H4 (cell line): ENCODE measurements around the gene RDH12. TPM values are rescaled to one million over a fixed set of nuclear protein-coding genes. Genes with fewer than 3 reads are reported as not detected.
"Not testable (repeated sequence)": the region's sequence is repeated elsewhere in the genome, so short reads cannot be mapped to it uniquely, and the experiment has no call there.

ENCODE experiments used
- DNase-seq: peaks from one replicate; pipeline ENCODE4 v3.0.0-alpha.2; 2015; ENCODE audit warnings: low spot score
- total RNA-seq: library from RNA; depleted of rRNA; stranded (reverse); fragments of >200 nt; shearing (Covaris generic); gene quantifications from 2 replicates; pipeline ENCODE4 v1.2.3, GENCODE V29; 2014; rRNA removed

RDH12 gene
- total RNA-seq = 0.35 and 0.79 TPM in 2 replicates

DNA sequence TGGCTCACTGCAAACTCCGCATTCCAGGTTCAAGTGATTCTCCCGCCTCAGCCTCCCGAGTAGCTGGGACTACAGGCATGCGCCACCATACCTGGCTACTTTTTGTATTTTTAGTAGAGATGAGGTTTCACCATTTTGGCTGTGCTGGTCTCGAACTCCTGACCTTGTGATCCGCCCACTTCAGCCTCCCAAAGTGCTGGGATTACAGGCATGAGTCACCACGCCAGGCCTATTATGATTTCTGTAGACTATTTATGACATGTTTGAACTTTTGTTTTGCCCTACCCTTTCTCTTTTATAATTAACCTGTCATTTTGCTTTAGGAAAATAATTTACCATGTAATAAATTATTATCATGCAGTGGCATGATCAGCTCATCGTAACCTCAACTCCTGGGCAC is at the start of gene RDH12:
RDH12 (plus strand) TSS at position 395 of the 400 bp plus-strand sequence. CDS start 20,757 bp downstream, outside the sequence.
- not testable (repeated sequence) for DNase-seq

DNA sequence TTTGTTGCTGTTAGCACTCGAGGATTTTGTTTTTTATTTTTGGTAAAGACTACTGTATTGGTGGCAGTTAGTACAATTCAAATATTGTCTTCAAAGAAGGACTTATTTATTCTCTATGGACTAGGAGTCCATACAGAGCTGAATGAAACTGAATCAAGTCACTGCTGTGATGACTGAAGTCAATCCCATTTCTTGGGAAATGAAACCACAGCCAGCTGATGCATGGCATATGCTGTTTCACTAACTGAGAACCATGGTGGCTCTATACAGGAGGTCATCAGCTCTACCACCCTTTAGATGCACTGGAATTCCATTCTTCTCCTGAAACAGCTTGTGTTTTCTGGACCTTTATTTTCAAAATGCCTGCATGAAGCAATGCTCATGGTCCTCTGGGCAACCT is 49.5 kb upstream of the RDH12 start:
- DNase-seq = no peak

DNA sequence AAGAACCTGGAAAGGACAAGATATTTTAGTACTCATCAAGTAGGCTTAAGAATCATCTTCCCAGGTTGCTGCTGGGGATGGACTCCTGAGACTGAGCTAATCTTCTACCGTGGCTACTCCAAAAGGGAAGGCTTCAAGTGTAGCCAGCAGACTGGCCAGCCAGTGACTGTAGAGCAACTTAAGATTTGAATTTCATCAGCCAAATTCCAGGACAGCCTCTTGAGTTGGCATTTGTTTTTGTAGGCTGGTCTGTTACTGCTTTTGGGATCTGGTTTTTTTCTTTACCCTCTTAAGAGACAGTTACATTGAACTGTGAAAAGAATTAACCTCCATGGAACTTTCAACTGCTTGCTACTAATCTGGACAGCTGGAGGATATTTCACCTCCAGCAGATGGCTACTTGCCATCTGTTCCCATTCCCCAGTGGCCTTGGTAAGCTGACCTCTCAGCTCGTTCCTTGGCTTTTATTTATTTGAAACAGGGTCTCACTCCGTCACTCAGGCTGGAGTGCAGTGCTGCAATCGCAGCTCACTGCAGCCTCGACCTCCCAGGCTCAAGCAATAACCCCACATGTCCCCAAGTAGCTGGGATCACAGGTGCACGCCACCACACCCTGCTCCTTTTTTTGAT is 47.9 kb upstream of the RDH12 start:
- no peak for DNase-seq

DNA sequence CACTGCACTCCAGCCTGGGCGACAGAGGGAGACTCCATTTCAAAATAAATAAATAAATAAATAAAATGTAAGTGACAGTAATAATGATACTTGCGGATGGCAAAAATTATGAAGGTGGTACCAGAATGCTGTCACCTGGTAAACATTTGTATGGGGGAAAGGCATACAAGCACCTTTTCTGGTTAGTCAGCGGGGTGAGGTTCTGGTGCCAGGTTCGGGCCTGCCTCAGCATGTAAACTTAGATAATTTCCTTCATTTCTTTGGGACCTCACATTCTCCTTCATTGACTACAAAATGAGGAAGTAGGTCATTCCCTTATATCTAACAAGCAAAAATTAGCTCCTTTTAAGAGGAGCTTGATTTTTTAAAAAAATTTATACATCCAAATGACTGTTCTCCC is 38.1 kb upstream of the RDH12 start:
- no peak for DNase-seq

DNA sequence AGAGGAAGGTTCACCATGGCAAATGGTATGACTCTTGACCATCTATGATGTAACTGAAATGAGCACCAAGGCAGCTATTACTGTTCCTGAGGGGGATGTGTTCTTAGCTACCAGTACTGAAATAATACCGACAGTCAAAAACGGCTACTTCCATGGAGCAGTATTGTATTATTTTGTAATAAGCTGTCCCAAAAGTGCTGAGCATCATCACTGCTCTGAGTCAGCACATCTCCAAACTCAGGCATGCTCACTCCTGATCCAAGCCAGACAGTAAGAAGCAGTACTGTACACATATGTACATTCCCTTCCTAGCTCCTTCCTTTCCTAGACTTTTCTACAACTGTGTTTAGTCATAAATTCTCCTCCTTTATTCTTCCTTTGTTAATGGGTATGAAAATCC is 35.8 kb upstream of the RDH12 start:
- no peak for DNase-seq

DNA sequence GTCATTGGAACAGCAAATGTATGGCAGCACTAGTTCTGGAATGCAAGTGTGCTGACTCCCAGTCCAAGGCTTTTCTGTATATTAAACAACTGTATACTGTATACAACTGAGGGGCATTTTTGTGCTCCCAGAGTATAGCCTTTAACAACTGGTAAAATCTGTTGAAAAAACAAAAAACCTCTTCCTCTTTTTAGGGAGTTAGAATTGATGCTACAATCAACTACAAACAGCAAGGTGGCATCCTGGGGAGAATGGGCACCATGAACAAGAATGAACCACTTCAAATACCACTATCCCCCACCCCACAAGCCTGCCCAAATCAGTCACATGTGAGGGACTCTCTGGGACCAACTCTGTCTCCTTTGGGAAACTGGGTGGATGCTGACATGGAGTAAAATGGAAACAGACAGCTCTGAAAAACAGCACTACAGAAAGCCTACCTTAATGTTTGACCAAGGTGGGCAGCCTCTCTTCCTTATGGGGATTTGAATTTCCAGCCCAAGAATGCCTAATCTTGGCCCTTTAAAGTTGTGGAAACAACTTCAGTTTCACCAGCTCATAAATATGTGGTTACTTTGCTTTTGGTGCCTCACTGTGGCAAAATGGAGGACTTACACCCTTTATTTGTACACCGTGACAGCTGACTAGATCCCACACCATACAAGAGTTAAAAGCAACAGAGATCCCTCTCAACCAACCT is 34.8 kb upstream of the RDH12 start:
- DNase-seq = peak; percentile 59

DNA sequence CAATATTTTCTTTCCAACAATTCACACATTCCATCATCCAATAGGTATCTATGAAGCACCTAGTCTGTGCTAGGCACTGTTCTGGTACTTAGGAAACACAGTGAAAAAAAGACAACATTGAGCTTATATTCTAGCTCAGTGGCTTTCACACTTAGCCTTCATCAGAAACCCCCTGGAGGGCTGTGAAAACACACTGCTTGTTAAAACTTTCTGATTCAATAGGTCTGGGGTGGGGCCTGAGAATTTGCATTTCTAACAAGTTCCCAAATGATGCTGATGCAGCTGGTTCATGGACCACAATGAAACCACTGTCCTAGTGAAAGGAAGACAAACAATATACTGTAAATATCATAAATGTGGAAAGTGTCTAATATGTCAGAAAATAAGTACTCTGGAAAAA is 33.1 kb upstream of the RDH12 start:
- DNase-seq = no peak

DNA sequence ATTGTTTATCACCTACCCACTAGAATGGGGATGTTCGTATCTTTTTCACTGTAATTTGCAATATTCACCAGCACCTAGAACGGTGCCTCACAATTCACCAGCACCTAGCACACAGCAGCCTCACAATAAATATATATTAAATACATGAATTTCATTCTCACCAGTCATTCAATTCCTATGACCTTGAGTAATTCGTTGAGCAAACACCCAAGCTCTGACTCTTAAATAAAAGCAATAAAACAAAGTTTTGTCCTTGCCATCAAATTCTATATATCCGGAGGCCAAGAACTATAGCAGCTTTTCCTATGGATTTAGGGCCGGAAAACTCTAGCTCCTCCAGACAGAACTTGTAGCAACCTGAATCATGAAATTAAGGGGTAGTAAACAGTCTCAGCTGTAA is 28.2 kb upstream of the RDH12 start:
- DNase-seq = no peak

DNA sequence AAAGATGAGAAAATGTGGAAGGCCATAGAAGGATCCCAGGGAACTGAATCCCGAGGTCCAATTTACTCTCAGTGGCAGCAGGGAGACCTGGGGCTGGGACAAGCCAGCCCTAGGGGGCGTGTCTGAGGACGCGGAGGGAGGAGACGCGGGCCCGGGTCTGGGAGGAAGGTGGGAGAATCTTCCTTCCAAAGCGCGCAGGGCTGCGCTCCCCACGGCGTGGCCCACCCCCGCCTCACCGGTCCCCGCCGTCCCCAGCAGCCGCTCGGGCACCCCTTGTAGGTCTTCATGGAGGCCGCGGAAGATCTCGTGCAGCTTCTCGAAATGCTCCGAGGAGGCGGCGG is 27.6 kb upstream of the RDH12 start:
- DNase-seq = peak; percentile 52

DNA sequence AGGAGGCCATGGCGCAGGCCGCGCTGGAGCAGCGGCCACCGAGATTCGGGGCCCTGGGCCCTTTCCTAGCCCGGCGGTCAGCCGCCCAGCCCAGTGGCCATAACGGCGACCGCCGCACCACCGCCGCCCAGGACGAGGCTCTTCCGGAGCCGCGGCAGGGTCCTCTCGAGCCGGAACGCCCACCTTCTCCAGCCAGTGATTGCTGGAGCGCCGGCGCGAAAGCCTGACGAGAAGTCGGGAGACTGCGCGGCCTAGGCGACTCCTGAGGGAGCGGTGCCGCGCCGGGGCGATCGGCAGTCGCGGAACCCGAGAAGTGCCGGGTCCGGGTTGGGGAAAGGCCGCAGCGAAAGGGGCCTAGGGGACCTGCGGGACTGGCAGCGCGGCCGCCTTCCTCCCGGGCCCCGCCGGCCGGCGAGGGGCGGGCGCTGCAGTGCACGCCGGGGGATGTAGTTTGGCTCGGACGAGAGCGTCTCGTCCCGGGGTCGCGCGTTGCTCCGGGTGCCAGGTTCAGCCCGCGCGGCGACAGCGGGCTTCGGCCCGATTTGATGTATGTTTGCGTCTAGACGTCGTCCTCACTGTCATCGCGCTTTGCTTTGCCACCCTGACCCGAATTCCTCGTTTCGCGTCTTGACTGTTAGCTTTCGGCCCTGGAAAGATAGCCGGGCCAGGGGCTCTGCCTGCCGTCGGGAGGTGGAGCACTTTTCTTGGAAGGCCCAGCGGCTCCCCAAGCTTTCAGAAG is 27.0 kb upstream of the RDH12 start, which contains the start of gene VTI1B:
VTI1B (minus strand) TSS at position 153 of the 739 bp plus-strand sequence; CDS start at position 10, 143 bp downstream.
- peak; percentile 43 for DNase-seq

DNA sequence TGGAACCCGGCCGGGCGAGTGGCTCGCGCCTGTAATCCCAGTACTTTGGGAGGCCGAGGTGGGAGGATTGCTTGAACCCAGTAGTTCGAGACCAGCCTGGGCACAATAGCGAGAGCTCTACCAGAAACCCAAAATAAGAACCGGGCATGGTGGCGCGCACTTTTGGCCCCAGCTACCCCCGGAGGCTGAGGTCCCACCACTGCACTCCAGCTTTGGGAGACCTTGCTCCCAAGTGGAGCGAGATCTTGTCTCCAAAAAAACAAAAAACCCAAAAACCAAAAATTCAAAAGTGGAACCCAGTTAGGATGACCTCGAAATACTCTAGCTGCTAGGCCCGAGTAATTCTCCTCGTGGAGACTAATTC is 26.5 kb upstream of the RDH12 start:
- no peak for DNase-seq

DNA sequence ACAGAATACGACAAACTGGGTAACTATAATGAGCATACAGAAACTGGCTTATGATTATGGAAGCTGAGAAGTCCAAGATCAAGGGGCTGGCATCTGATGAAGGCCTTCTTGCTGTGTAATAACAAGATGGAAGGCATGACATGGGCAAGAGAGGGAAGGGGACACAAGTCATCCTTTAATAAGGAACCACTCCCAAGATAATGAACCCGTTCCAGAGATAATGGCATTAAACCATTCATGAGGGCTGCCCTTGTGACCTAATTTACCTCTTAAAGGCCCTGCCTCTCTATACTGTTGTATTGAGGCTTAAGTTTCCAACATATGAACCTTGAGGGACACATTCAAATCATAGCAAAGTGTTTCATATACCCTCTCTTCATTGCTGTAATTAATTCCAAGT is 22.7 kb upstream of the RDH12 start:
- no peak for DNase-seq

DNA sequence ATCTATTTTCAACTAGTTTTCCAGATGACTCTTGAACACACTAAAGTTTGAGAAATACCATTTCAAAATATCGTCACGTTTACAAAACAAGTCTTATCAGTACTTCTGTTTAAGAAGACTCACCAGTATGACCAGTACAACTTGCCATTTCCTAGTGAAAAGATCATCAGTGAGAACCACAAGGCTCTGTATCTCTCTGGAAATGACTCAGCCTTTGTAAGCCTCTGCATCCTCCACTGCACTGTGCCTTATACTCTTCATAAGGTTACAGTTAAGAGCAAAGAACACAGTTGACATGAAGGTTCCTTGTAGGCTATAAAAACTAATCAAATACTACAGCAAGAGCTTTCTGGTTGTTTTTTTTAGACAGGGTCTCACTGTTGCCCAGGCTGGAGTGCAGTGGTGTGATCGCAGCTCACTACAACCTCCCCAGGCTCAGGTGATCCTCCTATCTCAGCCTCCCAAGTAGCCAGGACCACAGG is 21.5 kb upstream of the RDH12 start:
- peak; percentile 25 for DNase-seq

DNA sequence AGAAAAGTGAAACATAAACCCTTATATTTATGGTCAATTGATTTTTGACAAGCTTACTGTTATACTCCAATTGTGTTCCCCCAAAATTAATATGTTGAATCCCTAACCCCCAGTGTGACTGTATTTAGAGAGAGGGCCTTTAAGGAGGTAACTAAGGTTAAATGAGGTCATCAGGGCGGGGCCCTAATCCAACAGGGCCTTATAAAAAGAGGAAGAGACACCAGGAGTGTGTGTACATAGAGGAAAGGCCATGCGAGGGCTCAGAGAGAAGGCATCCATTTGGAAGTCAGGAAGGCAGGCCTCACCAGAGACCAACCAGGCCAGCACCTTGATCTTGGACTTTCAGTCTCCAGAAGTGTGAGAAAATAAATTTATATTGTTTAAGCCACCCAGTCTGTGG is 20.7 kb upstream of the RDH12 start:
- no peak for DNase-seq

DNA sequence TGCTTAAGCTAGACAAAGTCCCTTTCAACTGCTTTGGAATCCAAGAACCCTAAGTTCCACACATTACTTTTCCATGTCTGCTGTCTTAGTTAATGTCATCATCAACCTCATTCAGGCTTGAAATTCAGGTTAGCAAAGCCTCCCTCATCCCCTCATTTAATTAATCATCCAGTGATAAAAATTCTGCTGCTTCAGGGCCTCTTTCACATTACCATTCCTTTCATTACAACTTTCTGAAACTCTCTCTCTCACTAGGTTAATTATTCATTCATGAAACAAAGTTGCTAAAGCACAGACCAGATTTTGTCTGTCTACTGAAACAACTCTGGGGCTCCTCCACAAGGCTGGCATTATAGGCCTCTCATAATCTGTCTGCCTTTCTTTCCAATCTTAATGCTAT is 17.8 kb upstream of the RDH12 start:
- DNase-seq = no peak

DNA sequence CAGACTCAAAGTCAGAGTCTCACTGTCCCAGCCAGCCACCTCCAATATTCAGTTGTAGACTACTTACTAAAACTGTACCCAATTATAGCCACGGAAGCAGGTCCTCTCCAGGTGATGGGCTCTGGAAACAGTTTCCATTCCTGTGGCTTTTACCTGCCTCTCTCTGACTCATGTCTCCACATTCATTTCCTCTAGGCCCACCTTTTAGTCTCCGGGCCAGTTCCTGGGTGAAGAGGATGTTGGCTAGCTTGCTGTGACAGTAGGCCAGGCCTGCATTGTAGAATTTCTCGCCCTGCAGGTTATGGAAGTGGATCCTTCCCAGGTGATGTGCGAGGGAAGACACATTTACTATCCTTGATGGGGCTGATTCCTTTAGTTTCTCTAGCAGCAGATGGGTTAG is 11.7 kb upstream of the RDH12 start:
- no peak for DNase-seq

DNA sequence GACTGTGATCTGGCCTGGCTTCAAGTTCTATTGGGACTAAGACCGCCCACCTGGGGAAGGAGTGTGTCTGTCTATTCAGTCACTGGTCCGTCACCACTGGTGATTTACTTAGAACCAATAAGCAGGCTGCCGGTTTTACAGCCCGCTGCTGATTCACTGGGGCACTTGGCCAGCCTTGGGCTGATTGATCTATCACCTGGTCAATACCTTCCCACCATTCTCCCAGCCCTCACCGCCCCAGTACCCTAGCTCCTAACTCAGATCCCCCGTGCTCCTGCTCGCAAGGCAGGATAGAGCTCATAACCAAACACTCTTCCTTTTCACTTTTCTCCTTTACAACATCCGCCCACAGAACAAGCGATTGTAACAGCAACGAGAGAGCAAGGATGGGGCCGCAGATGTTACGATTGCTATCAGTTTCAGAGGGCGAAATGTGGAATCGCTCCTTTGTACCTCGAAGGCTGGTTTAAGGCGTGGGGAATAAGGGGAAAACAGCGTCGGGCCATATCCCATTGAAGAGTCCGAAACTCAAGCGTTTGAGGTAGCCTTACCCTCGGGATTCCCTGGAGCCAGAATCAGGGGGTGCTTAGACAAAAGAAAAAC is 6.8 kb upstream of the RDH12 start:
- DNase-seq = peak; percentile 92

DNA sequence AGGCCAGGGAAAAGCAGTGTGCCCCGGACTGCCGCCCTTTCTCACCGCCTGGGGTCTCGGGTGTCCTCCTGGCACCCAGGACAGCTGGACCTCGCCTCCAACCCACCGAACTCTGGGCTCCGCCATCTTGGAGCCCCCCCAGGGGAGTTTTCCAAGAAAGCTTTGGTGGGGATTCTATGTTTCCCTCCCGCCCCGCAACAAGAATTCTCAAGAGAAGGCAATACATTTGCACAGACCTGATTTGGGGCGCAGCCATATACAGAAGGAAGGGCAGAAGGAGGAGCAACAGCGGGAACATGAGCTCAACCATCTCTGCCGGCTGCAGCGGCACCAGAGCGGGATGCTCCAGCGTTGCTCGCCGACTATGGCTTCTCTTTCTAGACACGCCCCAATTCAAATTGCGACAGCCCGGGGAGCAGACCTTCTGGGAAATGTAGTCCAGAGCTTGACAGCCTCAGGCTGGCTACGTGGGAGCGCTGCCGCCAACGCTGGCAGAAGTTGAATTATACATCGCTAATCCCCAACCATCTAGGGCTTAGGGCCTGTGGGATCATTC is 6.2 kb upstream of the RDH12 start, which contains the start of gene RDH11:
RDH11 (minus strand) TSS at position 371 of the 556 bp plus-strand sequence; CDS start at position 310, 61 bp downstream.
- DNase-seq = peak; percentile 89

DNA sequence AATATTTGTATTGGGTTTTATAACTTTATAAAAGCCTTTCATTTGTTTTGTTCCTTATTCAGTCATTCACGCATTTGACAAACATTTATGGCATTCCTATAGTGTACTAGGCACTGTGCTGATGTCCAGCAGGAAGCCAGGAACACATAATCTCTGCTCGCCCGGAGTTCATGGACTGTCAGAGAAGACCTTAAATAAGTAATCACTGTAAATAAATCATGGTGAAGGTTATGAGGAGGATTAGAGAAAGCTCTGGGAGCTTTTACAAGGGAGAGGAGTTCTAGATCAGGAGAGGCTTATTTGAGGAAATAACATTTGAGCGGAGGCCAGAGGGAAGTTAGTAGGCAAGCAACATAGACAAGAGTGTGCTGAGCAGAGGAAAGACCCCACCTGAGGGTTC is 4.7 kb upstream of the RDH12 start:
- no peak for DNase-seq

DNA sequence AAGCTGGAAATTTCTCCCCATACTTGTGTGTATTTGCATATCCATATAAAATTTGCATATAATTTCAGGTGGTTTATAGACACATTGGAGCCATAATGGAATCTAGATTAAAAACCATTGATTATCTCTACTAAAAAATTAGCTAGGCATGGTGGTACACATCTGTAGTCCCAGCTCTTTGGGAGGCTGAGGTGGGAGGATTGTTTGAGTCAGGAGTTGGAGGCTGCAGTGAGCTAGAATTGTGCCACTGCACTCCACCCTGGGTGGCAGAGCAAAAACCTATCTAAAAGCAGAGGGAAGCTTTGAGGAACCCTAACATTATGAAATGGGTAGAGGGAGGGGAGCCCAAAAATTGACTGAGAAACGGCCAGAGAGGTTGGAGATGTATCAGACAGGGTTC is 3.5 kb upstream of the RDH12 start:
- no peak for DNase-seq

DNA sequence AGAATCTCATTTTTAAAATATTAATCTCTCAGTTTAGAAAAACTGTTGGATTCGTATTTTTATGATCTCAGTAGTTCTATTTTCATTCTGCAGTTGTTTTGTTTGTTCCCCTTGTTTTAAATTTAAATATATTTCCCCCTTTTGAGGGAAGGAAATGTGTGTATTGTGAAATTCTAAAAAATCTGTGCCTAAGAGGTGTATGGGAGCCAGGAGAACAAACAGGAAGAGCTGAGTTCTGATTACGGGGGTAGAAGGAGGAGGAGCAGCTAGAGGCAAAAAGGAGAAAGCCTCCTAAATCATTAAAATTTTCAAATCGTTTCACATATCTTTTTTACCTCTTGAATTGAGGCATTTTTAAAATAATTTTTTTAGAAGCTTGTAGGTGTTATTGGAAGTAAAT is 2.3 kb downstream of the RDH12 start:
- DNase-seq = no peak

DNA sequence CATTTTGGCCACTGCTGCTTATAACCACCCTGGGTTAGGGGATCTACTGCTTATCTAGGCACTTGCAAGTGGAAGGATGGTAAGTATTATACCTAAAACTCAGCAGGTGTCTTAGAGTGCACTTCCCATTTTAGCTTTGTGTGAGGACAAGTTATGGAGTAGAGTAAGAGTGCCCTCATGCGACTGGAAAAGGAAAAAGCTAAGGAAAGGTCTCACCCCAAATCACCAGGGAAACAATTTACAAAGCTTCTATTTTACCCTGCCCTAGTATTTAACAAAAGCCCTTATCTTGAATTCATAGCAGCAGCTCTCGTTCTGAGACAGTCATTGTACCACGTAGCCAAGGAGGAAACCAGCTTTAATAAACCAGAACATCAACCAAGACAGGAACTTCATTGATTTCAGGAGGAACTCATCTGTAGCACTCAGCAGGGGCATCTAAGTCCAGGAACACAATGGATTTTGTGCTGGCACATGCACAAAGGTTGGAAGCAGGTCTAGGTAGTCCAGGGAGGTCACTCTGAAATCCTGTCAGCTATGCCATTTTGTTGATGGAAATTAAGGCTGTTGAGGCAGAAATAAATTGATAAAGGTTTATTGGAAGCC is 2.9 kb downstream of the RDH12 start:
- DNase-seq = peak; percentile 52
